B cell (primary cell): ENCODE measurements around the gene ZBED1.

ENCODE experiments used
- CTCF ChIP-seq: fragments of 200-600 bp; IDR thresholded peaks from one replicate; pipeline ENCODE4 v1.8.0; 2022; ENCODE audit warnings: antibody characterized with exemption, mild to moderate bottlenecking
- EZH2 ChIP-seq: IDR thresholded peaks from 2 replicates; pipeline ENCODE4 v1.6.1; 2012; ENCODE audit warnings: borderline replicate concordance, low read depth, mild to moderate bottlenecking, moderate library complexity, low read length; ENCODE audit not compliant: insufficient read depth, poor library complexity, severe bottlenecking

- no peak for TF ChIP-seq CTCF
- no peak for TF ChIP-seq EZH2
These were observed 49.1 kb upstream of the ZBED1 start for GRCh38 chrX:2549876-2550275.
